ENCODE results near the gene GH1.
A peak's percentile ranks its signal among the peaks of the same experiment; 100 is the strongest.
"Not testable (repeated sequence)": the region's sequence is repeated elsewhere in the genome, so short reads cannot be mapped to it uniquely, and the experiment has no call there.

Gene GH1

DNA sequence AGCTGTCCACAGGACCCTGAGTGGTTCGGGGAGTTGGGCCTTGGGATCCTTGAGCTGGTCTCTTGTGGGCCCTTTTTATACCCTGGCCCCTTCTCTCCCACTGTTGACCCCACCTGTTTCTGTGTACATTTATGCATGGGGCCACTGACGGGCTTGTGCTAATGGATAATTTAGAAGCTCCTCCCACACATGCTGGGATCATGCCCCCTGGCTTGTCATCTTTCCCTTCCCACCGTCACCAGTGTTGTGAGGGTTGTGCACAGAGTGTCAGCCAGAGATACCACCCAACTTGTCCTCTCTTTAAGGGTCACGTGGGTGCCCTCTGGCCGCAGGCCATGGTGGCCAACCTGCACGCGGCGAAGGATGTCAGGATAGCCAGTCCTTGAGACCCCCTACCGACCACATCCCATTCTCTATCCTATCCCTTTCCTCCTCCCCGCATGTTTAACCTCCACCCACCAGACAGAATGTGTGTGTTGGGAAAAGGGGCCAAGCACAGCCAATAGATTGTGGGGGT lies at the start of gene GH1:
GH1 (minus strand) TSS at position 51 of the 517 bp plus-strand sequence. CDS start 63 bp downstream, outside the sequence.
- H3K27me3 ChIP-seq (ENCODE audit: insufficient read depth, insufficient read length); H3K9me3 ChIP-seq (ENCODE audit: insufficient read depth, low read length); DNase-seq (ENCODE audit: low read depth, low spot score); H3K4me3 ChIP-seq (ENCODE audit: insufficient read length, low read depth); H3K4me1 ChIP-seq (ENCODE audit: insufficient read depth, insufficient read length); H3K36me3 ChIP-seq (ENCODE audit: insufficient read depth, insufficient read length, low read length): not testable (repeated sequence)
- peak within 1 kb of the TSS; percentile 21 for H3K9ac ChIP-seq (ENCODE audit: insufficient read length, low read depth)

DNA sequence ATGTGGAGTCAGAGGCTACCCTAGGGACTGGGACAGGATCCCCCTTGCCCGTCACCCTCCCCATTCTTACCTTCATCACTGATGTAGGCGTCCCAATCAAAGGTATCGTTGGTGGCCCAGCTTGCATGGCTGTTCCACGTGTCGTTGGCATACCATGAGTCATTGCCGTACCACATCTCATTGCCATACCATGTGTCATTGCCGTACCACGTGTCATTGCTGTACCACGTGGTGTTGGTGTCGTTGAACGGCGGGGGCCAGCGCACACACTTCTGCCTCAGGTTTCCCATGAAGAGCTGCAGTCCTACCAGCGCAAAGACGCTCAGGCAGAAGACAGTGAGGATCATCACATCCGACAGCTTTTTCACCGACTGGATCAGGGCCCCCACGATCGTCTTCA lies 49.3 kb upstream of the GH1 start:
- Histone ChIP-seq H3K9me3 (ENCODE audit: insufficient read depth, low read length) (no peaks in the 10 kb centered on the region), H3K9ac (ENCODE audit: insufficient read length, low read depth) (no peak overlapping the region), H3K36me3 (ENCODE audit: insufficient read depth, insufficient read length, low read length) (no peaks in the 10 kb centered on the region), H3K4me3 (ENCODE audit: insufficient read length, low read depth) (no peak overlapping the region), H3K4me1 (ENCODE audit: insufficient read depth, insufficient read length) (peaks cover 5% of the 10 kb centered on the region), H3K27me3 (ENCODE audit: insufficient read depth, insufficient read length) (no peaks in the 10 kb centered on the region)
- TF ChIP-seq YY1 (IDR thresholded peaks at IDR 0.05; ENCODE audit: insufficient read depth, insufficient read length) (no peak), ZNF274 (IDR thresholded peaks at IDR 0.05; ENCODE audit: low read depth, low read length) (no peak), SUZ12 (IDR thresholded peaks at IDR 0.05; ENCODE audit: extremely low read depth, insufficient read depth, insufficient read length) (no peak)
- DNase-seq (ENCODE audit: low read depth, low spot score), result no peak

DNA sequence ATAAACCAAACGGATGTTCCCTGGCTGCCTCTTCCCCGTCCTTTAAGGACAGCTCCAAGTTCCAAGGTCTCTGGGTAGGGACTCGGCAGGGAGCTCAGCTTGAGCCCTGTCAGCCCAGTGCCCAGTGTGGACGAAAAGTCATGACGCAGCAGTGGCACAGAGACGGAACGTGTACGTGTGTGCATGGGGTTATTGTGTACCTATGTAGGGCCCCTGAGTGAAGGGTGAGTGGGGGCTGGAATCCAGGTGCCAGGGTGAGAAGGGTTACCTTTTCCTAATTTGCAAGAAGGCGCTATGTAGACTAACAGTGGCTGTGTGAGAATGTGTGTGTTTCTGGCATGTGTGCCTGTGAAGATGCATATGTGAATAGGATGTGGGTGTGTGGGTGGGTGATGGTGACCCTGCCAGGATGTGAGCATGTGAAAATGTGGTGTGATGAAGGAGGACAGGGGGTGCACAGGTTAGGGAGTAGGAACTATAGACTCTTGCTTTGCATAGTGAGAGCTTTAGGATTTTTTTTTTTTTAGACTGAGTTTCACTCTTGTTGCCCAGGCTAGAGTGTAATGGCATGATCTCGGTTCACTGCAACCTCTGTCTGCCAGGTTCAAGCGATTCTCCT lies 48.1 kb upstream of the GH1 start:
- Histone ChIP-seq H3K4me1 (ENCODE audit: insufficient read depth, insufficient read length) (peaks cover 14% of the 10 kb centered on the region), H3K36me3 (ENCODE audit: insufficient read depth, insufficient read length, low read length) (no peaks in the 10 kb centered on the region), H3K4me3 (ENCODE audit: insufficient read length, low read depth) (no peak overlapping the region), H3K9ac (ENCODE audit: insufficient read length, low read depth) (no peak overlapping the region), H3K27me3 (ENCODE audit: insufficient read depth, insufficient read length) (no peaks in the 10 kb centered on the region), H3K9me3 (ENCODE audit: insufficient read depth, low read length) (no peaks in the 10 kb centered on the region)
- TF ChIP-seq ZNF274 (IDR thresholded peaks at IDR 0.05; ENCODE audit: low read depth, low read length), result no peak
- no peak for TF ChIP-seq YY1 (IDR thresholded peaks at IDR 0.05; ENCODE audit: insufficient read depth, insufficient read length)
- no peak for TF ChIP-seq SUZ12 (IDR thresholded peaks at IDR 0.05; ENCODE audit: extremely low read depth, insufficient read depth, insufficient read length)
- no peak for DNase-seq (ENCODE audit: low read depth, low spot score)

- Histone ChIP-seq H3K9ac (ENCODE audit: insufficient read length, low read depth) (no peak overlapping the region), H3K4me1 (ENCODE audit: insufficient read depth, insufficient read length) (peaks cover 23% of the 10 kb centered on the region), H3K36me3 (ENCODE audit: insufficient read depth, insufficient read length, low read length) (no peaks in the 10 kb centered on the region), H3K4me3 (ENCODE audit: insufficient read length, low read depth) (no peak overlapping the region), H3K27me3 (ENCODE audit: insufficient read depth, insufficient read length) (peaks cover 6% of the 10 kb centered on the region), H3K9me3 (ENCODE audit: insufficient read depth, low read length) (no peaks in the 10 kb centered on the region)
- TF ChIP-seq SUZ12 (IDR thresholded peaks at IDR 0.05; ENCODE audit: extremely low read depth, insufficient read depth, insufficient read length) (no peak), ZNF274 (IDR thresholded peaks at IDR 0.05; ENCODE audit: low read depth, low read length) (no peak)
- DNase-seq (ENCODE audit: low read depth, low spot score), result no peak
These were observed 44.5 kb upstream of the GH1 start for GRCh38 chr17:63963123-63963522.

DNA sequence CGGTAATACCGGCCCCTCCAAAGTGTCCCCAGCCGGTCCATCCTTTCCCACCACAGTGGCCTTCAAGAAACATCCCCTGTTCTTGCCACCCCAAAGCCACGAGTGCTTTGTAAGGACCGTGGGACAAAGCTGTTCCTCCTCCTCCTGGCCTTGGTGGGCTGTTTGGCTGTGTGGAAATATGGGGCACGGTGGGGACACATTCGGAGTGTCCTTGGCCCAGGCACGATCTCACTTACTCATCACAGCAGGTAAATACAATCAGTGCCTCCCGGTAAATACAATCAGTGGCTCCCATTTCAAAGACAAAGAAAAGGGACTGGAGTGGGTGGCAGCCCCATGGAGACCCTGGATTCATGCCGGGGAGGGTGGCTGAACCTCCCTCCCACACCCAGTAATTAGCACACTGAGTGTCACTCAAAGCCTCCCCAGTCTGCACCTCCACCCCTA lies 43.7 kb upstream of the GH1 start:
- no peaks in the 10 kb centered on the region for H3K36me3 ChIP-seq (ENCODE audit: insufficient read depth, insufficient read length, low read length)
- H3K27me3 ChIP-seq (ENCODE audit: insufficient read depth, insufficient read length), result peaks cover 6% of the 10 kb centered on the region
- no peak overlapping the region for H3K4me3 ChIP-seq (ENCODE audit: insufficient read length, low read depth)
- TF ChIP-seq SUZ12 (IDR thresholded peaks at IDR 0.05; ENCODE audit: extremely low read depth, insufficient read depth, insufficient read length), result no peak
- TF ChIP-seq YY1 (IDR thresholded peaks at IDR 0.05; ENCODE audit: insufficient read depth, insufficient read length), result no peak
- TF ChIP-seq ZNF274 (IDR thresholded peaks at IDR 0.05; ENCODE audit: low read depth, low read length), result no peak
- H3K4me1 ChIP-seq (ENCODE audit: insufficient read depth, insufficient read length), result peaks cover 23% of the 10 kb centered on the region
- H3K9me3 ChIP-seq (ENCODE audit: insufficient read depth, low read length), result no peaks in the 10 kb centered on the region
- peak overlapping the region; percentile 74 for H3K9ac ChIP-seq (ENCODE audit: insufficient read length, low read depth)
- no peak for DNase-seq (ENCODE audit: low read depth, low spot score)

DNA sequence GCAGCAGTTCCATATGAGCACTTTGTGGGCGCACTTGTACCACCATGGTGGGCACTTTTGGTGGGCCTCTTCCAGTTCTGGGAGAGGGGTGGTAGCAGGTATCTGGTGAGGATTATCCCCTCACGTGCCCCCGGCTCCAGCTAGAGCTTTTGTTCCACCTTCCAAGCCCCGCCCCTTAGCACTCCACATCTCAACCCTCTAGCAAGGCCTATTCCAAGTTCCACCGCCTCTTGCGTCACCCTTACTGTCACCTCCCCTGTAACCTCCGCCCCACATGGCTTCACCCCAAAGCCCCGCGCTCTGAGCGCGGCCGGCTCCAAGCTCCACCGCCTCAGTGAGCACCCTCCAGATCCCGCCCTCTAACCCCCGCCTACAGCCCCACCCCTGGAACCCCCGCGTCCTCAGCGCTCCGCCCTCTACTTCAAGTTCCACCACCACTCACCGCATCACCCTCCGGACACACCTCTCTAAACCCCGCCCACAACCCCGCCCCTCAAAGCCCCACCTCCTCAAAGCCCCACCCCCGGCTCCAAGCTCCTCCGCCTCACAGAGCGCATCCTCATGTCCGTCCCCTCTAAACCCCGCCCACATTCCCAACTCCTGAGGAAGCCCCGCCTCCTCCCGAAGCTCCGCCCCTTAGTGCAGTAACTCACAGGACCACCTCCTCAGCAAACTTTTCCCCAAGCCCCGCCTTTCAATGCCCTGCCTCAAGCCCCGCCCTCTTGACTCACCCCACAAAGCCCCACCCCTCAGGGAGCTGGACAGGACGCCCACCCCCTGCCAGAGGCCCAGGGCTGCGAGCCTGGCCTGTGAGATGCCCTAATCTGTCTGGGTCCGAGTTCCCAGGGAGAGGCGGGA lies 42.9 kb upstream of the GH1 start:
- no peaks in the 10 kb centered on the region for H3K9me3 ChIP-seq (ENCODE audit: insufficient read depth, low read length)
- peak overlapping the region; percentile 74 for H3K9ac ChIP-seq (ENCODE audit: insufficient read length, low read depth)
- TF ChIP-seq YY1 (IDR thresholded peaks at IDR 0.05; ENCODE audit: insufficient read depth, insufficient read length) (no peak), SUZ12 (IDR thresholded peaks at IDR 0.05; ENCODE audit: extremely low read depth, insufficient read depth, insufficient read length) (no peak), ZNF274 (IDR thresholded peaks at IDR 0.05; ENCODE audit: low read depth, low read length) (no peak)
- H3K4me3 ChIP-seq (ENCODE audit: insufficient read length, low read depth), result peak overlapping the region; percentile 29
- peaks cover 6% of the 10 kb centered on the region for H3K27me3 ChIP-seq (ENCODE audit: insufficient read depth, insufficient read length)
- peak; percentile 91 for DNase-seq (ENCODE audit: low read depth, low spot score)
- peaks cover 20% of the 10 kb centered on the region for H3K4me1 ChIP-seq (ENCODE audit: insufficient read depth, insufficient read length)
- H3K36me3 ChIP-seq (ENCODE audit: insufficient read depth, insufficient read length, low read length), result no peaks in the 10 kb centered on the region

DNA sequence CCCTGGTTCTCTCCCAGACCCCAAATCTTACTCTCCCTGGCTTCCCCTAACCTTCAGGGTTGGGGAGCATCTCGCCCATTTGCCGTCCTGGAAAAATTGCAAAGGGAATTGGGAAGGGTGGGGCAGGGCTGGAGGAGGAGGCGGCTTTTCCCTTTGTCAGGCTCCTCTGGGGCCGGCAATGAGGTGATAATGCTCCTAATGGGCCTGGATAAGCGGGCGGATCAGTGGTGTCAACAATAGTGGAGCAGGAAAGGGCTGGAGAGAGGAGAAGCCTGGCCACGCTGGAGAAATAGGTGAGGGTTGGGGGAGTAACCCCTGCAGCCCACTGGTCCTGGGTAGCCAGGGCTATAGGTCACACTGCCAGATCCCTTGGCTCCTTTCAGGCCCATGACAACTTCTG lies 41.8 kb upstream of the GH1 start:
- Histone ChIP-seq H3K4me1 (ENCODE audit: insufficient read depth, insufficient read length) (peaks cover 18% of the 10 kb centered on the region), H3K9me3 (ENCODE audit: insufficient read depth, low read length) (no peaks in the 10 kb centered on the region), H3K4me3 (ENCODE audit: insufficient read length, low read depth) (peak overlapping the region; percentile 13), H3K27me3 (ENCODE audit: insufficient read depth, insufficient read length) (peaks cover 6% of the 10 kb centered on the region), H3K36me3 (ENCODE audit: insufficient read depth, insufficient read length, low read length) (no peaks in the 10 kb centered on the region), H3K9ac (ENCODE audit: insufficient read length, low read depth) (peak overlapping the region; percentile 46)
- DNase-seq (ENCODE audit: low read depth, low spot score), result no peak
- TF ChIP-seq ZNF274 (IDR thresholded peaks at IDR 0.05; ENCODE audit: low read depth, low read length) (no peak), YY1 (IDR thresholded peaks at IDR 0.05; ENCODE audit: insufficient read depth, insufficient read length) (no peak), SUZ12 (IDR thresholded peaks at IDR 0.05; ENCODE audit: extremely low read depth, insufficient read depth, insufficient read length) (no peak)
